ENCODE data around the gene IL25. TPM values are rescaled to one million over a fixed set of nuclear protein-coding genes. Genes with fewer than 3 reads are reported as not detected.

IL25 gene
- total and polyA plus RNA-seq, 2 of the 13 experiments (the other 11 are each of a cell fraction or from before 2014, with no cell fraction given), result not detected

DNA sequence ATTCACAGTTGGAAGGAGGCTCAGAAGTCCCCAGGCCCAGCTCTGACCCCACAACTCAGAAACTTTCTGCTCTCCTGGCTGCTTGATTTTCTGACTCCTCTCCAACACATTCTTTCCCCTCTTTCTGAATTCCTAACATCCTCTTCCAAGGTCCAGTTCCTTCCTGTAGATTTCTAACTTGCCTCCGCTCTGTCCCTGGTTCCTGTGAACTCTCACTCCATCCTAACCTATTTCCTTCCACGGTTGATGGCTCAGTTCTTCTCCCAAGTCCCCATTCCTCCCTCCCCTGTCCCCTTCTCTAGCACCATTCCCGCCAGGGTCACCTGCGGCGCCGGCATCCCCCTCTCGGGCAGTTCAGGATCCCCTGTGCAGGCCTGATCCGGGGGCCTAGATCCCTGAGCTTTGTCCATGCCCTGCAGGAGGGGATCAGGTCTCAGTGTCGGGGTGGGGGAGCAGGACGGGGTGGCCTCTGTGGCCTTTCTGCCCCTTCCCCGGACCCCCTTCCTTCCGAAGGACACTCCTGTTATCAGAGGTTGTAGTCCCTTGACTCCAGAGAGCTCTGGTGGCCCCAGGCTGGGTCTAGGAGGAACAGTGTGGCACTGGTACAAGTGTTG lies 13.9 kb upstream of the IL25 start (continued):
- TF ChIP-seq, protein P1, sequence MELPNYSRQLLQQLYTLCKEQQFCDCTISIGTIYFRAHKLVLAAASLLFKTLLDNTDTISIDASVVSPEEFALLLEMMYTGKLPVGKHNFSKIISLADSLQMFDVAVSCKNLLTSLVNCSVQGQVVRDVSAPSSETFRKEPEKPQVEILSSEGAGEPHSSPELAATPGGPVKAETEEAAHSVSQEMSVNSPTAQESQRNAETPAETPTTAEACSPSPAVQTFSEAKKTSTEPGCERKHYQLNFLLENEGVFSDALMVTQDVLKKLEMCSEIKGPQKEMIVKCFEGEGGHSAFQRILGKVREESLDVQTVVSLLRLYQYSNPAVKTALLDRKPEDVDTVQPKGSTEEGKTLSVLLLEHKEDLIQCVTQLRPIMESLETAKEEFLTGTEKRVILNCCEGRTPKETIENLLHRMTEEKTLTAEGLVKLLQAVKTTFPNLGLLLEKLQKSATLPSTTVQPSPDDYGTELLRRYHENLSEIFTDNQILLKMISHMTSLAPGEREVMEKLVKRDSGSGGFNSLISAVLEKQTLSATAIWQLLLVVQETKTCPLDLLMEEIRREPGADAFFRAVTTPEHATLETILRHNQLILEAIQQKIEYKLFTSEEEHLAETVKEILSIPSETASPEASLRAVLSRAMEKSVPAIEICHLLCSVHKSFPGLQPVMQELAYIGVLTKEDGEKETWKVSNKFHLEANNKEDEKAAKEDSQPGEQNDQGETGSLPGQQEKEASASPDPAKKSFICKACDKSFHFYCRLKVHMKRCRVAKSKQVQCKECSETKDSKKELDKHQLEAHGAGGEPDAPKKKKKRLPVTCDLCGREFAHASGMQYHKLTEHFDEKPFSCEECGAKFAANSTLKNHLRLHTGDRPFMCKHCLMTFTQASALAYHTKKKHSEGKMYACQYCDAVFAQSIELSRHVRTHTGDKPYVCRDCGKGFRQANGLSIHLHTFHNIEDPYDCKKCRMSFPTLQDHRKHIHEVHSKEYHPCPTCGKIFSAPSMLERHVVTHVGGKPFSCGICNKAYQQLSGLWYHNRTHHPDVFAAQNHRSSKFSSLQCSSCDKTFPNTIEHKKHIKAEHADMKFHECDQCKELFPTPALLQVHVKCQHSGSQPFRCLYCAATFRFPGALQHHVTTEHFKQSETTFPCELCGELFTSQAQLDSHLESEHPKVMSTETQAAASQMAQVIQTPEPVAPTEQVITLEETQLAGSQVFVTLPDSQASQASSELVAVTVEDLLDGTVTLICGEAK (IDR thresholded peaks at IDR 0.05), result no peak
- TF ChIP-seq, protein P1 (CRISPR knock-in tag; IDR thresholded peaks at IDR 0.05), result no peak
- TF ChIP-seq ZNF556 (CRISPR knock-in tag; IDR thresholded peaks at IDR 0.05; ENCODE audit: borderline replicate concordance) (peak; percentile 47; the same call in 1 of the 2 replicates), ZNF451 (CRISPR knock-in tag; IDR thresholded peaks at IDR 0.05) (no peak), FOXA3 (CRISPR knock-in tag; IDR thresholded peaks at IDR 0.05) (no peak), ZNF563 (CRISPR knock-in tag; IDR thresholded peaks at IDR 0.05) (0 out of 2 replicates have a peak, but pooled peaks have one; percentile 36), EHMT2 (IDR thresholded peaks at IDR 0.05; ENCODE audit: borderline replicate concordance, low read depth, low read length) (no peak), NCOA2 (CRISPR knock-in tag; IDR thresholded peaks at IDR 0.05) (no peak), BORCS8-MEF2B (CRISPR knock-in tag; IDR thresholded peaks at IDR 0.05) (no peak), ZNF619 (CRISPR knock-in tag; IDR thresholded peaks at IDR 0.05) (no peak), ZKSCAN1 (IDR thresholded peaks at IDR 0.05; ENCODE audit: low read length) (no peak), TRIM24 (CRISPR knock-in tag; IDR thresholded peaks at IDR 0.05) (no peak), GATAD1 (CRISPR knock-in tag; IDR thresholded peaks at IDR 0.05) (no peak)
- TF ChIP-seq, protein P2, sequence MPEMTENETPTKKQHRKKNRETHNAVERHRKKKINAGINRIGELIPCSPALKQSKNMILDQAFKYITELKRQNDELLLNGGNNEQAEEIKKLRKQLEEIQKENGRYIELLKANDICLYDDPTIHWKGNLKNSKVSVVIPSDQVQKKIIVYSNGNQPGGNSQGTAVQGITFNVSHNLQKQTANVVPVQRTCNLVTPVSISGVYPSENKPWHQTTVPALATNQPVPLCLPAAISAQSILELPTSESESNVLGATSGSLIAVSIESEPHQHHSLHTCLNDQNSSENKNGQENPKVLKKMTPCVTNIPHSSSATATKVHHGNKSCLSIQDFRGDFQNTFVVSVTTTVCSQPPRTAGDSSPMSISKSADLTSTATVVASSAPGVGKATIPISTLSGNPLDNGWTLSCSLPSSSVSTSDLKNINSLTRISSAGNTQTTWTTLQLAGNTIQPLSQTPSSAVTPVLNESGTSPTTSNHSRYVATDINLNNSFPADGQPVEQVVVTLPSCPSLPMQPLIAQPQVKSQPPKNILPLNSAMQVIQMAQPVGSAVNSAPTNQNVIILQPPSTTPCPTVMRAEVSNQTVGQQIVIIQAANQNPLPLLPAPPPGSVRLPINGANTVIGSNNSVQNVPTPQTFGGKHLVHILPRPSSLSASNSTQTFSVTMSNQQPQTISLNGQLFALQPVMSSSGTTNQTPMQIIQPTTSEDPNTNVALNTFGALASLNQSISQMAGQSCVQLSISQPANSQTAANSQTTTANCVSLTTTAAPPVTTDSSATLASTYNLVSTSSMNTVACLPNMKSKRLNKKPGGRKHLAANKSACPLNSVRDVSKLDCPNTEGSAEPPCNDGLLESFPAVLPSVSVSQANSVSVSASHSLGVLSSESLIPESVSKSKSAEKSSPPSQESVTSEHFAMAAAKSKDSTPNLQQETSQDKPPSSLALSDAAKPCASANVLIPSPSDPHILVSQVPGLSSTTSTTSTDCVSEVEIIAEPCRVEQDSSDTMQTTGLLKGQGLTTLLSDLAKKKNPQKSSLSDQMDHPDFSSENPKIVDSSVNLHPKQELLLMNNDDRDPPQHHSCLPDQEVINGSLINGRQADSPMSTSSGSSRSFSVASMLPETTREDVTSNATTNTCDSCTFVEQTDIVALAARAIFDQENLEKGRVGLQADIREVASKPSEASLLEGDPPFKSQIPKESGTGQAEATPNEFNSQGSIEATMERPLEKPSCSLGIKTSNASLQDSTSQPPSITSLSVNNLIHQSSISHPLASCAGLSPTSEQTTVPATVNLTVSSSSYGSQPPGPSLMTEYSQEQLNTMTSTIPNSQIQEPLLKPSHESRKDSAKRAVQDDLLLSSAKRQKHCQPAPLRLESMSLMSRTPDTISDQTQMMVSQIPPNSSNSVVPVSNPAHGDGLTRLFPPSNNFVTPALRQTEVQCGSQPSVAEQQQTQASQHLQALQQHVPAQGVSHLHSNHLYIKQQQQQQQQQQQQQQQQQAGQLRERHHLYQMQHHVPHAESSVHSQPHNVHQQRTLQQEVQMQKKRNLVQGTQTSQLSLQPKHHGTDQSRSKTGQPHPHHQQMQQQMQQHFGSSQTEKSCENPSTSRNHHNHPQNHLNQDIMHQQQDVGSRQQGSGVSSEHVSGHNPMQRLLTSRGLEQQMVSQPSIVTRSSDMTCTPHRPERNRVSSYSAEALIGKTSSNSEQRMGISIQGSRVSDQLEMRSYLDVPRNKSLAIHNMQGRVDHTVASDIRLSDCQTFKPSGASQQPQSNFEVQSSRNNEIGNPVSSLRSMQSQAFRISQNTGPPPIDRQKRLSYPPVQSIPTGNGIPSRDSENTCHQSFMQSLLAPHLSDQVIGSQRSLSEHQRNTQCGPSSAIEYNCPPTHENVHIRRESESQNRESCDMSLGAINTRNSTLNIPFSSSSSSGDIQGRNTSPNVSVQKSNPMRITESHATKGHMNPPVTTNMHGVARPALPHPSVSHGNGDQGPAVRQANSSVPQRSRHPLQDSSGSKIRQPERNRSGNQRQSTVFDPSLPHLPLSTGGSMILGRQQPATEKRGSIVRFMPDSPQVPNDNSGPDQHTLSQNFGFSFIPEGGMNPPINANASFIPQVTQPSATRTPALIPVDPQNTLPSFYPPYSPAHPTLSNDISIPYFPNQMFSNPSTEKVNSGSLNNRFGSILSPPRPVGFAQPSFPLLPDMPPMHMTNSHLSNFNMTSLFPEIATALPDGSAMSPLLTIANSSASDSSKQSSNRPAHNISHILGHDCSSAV (CRISPR knock-in tag; IDR thresholded peaks at IDR 0.05; ENCODE audit: borderline replicate concordance), result no peak

Measured in HepG2 (cell line).